HepG2 (cell line): ENCODE measurements around the gene COL9A3. TPM values are rescaled to one million over a fixed set of nuclear protein-coding genes. Genes with fewer than 3 reads are reported as not detected.
A peak's percentile ranks its signal among the peaks of the same experiment; 100 is the strongest.

ENCODE experiments used
- GABPB1 ChIP-seq: IDR thresholded peaks from 2 replicates; pipeline ENCODE4 v1.6.1; 2016; ENCODE audit warnings: mild to moderate bottlenecking, missing genetic modification reagents, moderate library complexity, missing compliant biosample characterization
- GZF1 ChIP-seq: sonication (generic); formaldehyde crosslinking; IDR thresholded peaks from 2 replicates; pipeline ENCODE4 v1.5.1; 2020; ENCODE audit warnings: mild to moderate bottlenecking, missing genetic modification reagents
- HNRNPL ChIP-seq: fragments of 200-400 bp; formaldehyde crosslinking; IDR thresholded peaks from 2 replicates; pipeline ENCODE4 v1.6.1; 2017; ENCODE audit warnings: mild to moderate bottlenecking, low read depth, low read length
- MED8 ChIP-seq: sonication (generic); formaldehyde crosslinking; IDR thresholded peaks from 2 replicates; pipeline ENCODE4 v1.8.1; 2023; ENCODE audit warnings: mild to moderate bottlenecking, missing genetic modification reagents; ENCODE audit not compliant: insufficient replicate concordance
- POLR2AphosphoS5 ChIP-seq: IDR thresholded peaks from 2 replicates; pipeline ENCODE4 v1.6.1; 2012; ENCODE audit warnings: low read depth, low read length
- SSRP1 ChIP-seq: IDR thresholded peaks from 2 replicates; pipeline ENCODE4 v1.6.1; 2016; ENCODE audit warnings: control low read depth
- TARDBP ChIP-seq: sonication (generic); formaldehyde crosslinking; IDR thresholded peaks from 2 replicates; pipeline ENCODE4 v1.8.0; 2022; ENCODE audit warnings: mild to moderate bottlenecking, missing genetic modification reagents
- TEAD3 ChIP-seq: optimal IDR thresholded peaks from 2 replicates; pipeline ENCODE3; 2016; ENCODE audit warnings: borderline replicate concordance
- TEF ChIP-seq: sonication (generic); formaldehyde crosslinking; IDR thresholded peaks from 2 replicates; pipeline ENCODE4 v1.5.0; 2020; ENCODE audit warnings: missing genetic modification reagents
- TIGD3 ChIP-seq: sonication (generic); formaldehyde crosslinking; IDR thresholded peaks from 2 replicates; pipeline ENCODE4 v1.5.1; 2020; ENCODE audit warnings: mild to moderate bottlenecking, missing genetic modification reagents, borderline replicate concordance
- ZBTB39 ChIP-seq: sonication (generic); formaldehyde crosslinking; IDR thresholded peaks from 2 replicates; pipeline ENCODE4 v1.5.0; 2020; ENCODE audit warnings: missing genetic modification reagents
- ZBTB7B ChIP-seq: sonication (generic); formaldehyde crosslinking; IDR thresholded peaks from 2 replicates; pipeline ENCODE4 v1.4.0; 2020; ENCODE audit warnings: missing genetic modification reagents
- ZMAT3 ChIP-seq: sonication (generic); formaldehyde crosslinking; conservative IDR thresholded peaks from 2 replicates; pipeline ENCODE4 v1.7.0; 2021; ENCODE audit warnings: missing genetic modification reagents
- ZMYM4 ChIP-seq: sonication (generic); formaldehyde crosslinking; IDR thresholded peaks from 2 replicates; pipeline ENCODE4 v1.8.1; 2023; ENCODE audit warnings: mild to moderate bottlenecking, missing genetic modification reagents
- ZNF318 ChIP-seq: sonication (generic); formaldehyde crosslinking; IDR thresholded peaks from 2 replicates; pipeline ENCODE4 v1.4.0; 2020; ENCODE audit warnings: mild to moderate bottlenecking, missing genetic modification reagents
- ZNF530 ChIP-seq: sonication (generic); formaldehyde crosslinking; IDR thresholded peaks from 2 replicates; pipeline ENCODE4 v1.5.0; 2020; ENCODE audit warnings: low read depth, mild to moderate bottlenecking, missing genetic modification reagents
- ZNF580 ChIP-seq: IDR thresholded peaks from 2 replicates; pipeline ENCODE4 v1.6.1; 2016; ENCODE audit warnings: low read depth, borderline replicate concordance
- polyA plus RNA-seq, 8 experiments: library from polyadenylated mRNA; depleted of rRNA in 3 of 8; stranded (reverse) in 7 of 8; unstranded in 1 of 8; fragments of >200 nt; fragmentation: Illumina TruSeq in 4 of 8; extraction: Trizol in 4 of 8; gene quantifications; 2 replicates each; pipeline versions ENCODE4 v1.2.1 to v1.2.3, GENCODE V29; 2011 to 2016; ENCODE audit warnings: low read depth in 4 of 8, missing spikeins in 1 of 8, mixed read lengths in 1 of 8; ENCODE audit not compliant: insufficient read depth in 1 of 8
- total RNA-seq, 5 experiments: library from RNA; depleted of rRNA; stranded (reverse); fragments of >200 nt; fragmentation: Illumina TruSeq; extraction: Trizol; gene quantifications; 2 replicates each; pipeline ENCODE4 v1.2.3, GENCODE V29; 2016; ENCODE audit warnings: low read depth in 1 of 5

The COL9A3 gene
- total and polyA plus RNA-seq, 2 of the 13 experiments (the other 11 are each of a cell fraction or from before 2014, with no cell fraction given), result 155 to 204 TPM

- TF ChIP-seq ZBTB39 (CRISPR knock-in tag) (no peak), POLR2AphosphoS5 (peak; percentile 30; the same call in 1 of the 2 replicates), ZNF530 (CRISPR knock-in tag) (no peak), TEF (no peak), HNRNPL (0 out of 2 replicates have a peak, but pooled peaks have one; percentile 0), ZMAT3 (CRISPR knock-in tag) (no peak), ZNF580 (CRISPR knock-in tag) (no peak), SSRP1 (CRISPR knock-in tag) (no peak), TARDBP (CRISPR knock-in tag) (no peak), MED8 (CRISPR knock-in tag) (no peak), TIGD3 (CRISPR knock-in tag) (no peak), GABPB1 (CRISPR knock-in tag) (peak; percentile 61), ZMYM4 (CRISPR knock-in tag) (no peak), TEAD3 (CRISPR knock-in tag) (no peak), GZF1 (CRISPR knock-in tag) (no peak), ZBTB7B (CRISPR knock-in tag) (no peak), ZNF318 (no peak)
These were observed 39.9 kb upstream of the COL9A3 start (continued) for GRCh38 chr20:62776692-62777527.
